ENCODE measurements around the gene TMC1. TPM values are rescaled to one million over a fixed set of nuclear protein-coding genes. Genes with fewer than 3 reads are reported as not detected.

The TMC1 gene
- total and polyA plus RNA-seq, 2 of the 8 experiments (the other 6 are each of a cell fraction or from before 2014, with no cell fraction given): 0.95 to 0.98 TPM

- Histone ChIP-seq H2AK5ac (ENCODE audit: low read depth, low read length) (no peak overlapping the region), H3K27ac (ENCODE audit: low read depth, low read length) (no peak overlapping the region), H3K23ac (ENCODE audit: insufficient read length) (no peak overlapping the region), H3K79me1 (ENCODE audit: low read depth, low read length) (no peaks in the 10 kb centered on the region), H4K8ac (ENCODE audit: extremely low read depth, insufficient read depth, low read length) (no peak overlapping the region), H2BK20ac (ENCODE audit: low read length) (no peak overlapping the region), H3K14ac (ENCODE audit: insufficient read length) (no peak overlapping the region), H3K36me3 (ENCODE audit: control insufficient read depth in 2 of 4, insufficient read depth in 4 of 4, low read length in 3 of 4) (no peaks in the 10 kb centered on the region), H4K5ac (ENCODE audit: insufficient read length, low read depth, low read length) (no peak overlapping the region), H3K9ac (replicated peaks in 1 of 4; ENCODE audit: extremely low read depth in 1 of 4, low read depth in 3 of 4, low read length in 3 of 4) (no peak overlapping the region), H3K79me2 (ENCODE audit: control insufficient read depth in 1 of 2, insufficient read depth in 2 of 2, low read length in 2 of 2) (no peaks in the 10 kb centered on the region), H2AFZ (ENCODE audit: low read length) (no peak overlapping the region), H3K4me3 (ENCODE audit: extremely low read depth in 1 of 4, insufficient read depth in 2 of 4, low read depth in 3 of 4, low read length in 4 of 4) (no peak overlapping the region), H2BK15ac (ENCODE audit: low read length) (no peak overlapping the region), H3K56ac (replicated peaks; ENCODE audit: insufficient read length, low read depth, low read length) (no peak overlapping the region), H3K4me1 (replicated peaks in 1 of 4; ENCODE audit: control insufficient read depth in 3 of 4, insufficient read depth in 4 of 4, low read length in 3 of 4) (peaks cover 0 to 2% (median 0%) of the 10 kb centered on the region in 4 experiments; a peak in 1 of 7 replicates), H2BK12ac (ENCODE audit: low read depth, low read length) (no peak overlapping the region), H3K9me3 (ENCODE audit: insufficient read depth in 2 of 2, low read depth in 1 of 2, low read length in 1 of 2) (no peaks in the 10 kb centered on the region), H2BK120ac (replicated peaks; ENCODE audit: low read depth, low read length) (no peak overlapping the region), H3K4me2 (ENCODE audit: insufficient read depth in 1 of 2, low read depth in 2 of 2, low read length in 2 of 2) (no peak overlapping the region), H2BK5ac (ENCODE audit: low read depth, low read length) (no peak overlapping the region), H3K27me3 (replicated peaks in 1 of 4; ENCODE audit: control insufficient read depth in 3 of 4, extremely low read depth in 1 of 4, insufficient read depth in 3 of 4, low read length in 3 of 4) (no peaks in the 10 kb centered on the region), H4K91ac (replicated peaks; ENCODE audit: insufficient read length, low read length) (no peak overlapping the region), H3K23me2 (ENCODE audit: low read depth, low read length) (no peaks in the 10 kb centered on the region), H3K4ac (replicated peaks; ENCODE audit: insufficient read length, low read depth, low read length) (no peak overlapping the region), H3K18ac (ENCODE audit: extremely low read depth, low read length) (no peak overlapping the region), H4K20me1 (replicated peaks in 1 of 2; ENCODE audit: control insufficient read depth in 1 of 2, insufficient read depth in 2 of 2, low read length in 2 of 2) (no peaks in the 10 kb centered on the region)
- 94% methylated on average over 3 of the region's 3 CpGs; no CpG with 5 or more reads in 1 of the 2 experiments for WGBS, 2 experiments (ENCODE audit: extremely low coverage in 1 of 2, insufficient coverage in 1 of 2, insufficient read length in 1 of 2, insufficient replicate concordance in 2 of 2, low coverage in 1 of 2, low lambda C conversion rate in 2 of 2, missing lambda C conversion rate in 1 of 2)
- ChIA-PET CTCF (ENCODE audit: partially characterized antibody) (interaction anchor here (1.1 kb wide), 1 partner anchor 420 kb away, joined by 3 read pairs; no protein-coding TSS in a partner anchor), POLR2A (ENCODE audit: partially characterized antibody) (no interaction called here)
- FAIRE-seq (no peak), DNase-seq (ENCODE audit: low read depth in 1 of 2, low spot score in 2 of 2) (no peak)
- TF ChIP-seq ZNF274 (IDR thresholded peaks at IDR 0.05; ENCODE audit: borderline replicate concordance, extremely low read depth, low read length): no peak
- no peak for TF ChIP-seq TCF12 (IDR thresholded peaks at IDR 0.05; ENCODE audit: low read depth, low read length)
- no peak for TF ChIP-seq CBX5 (IDR thresholded peaks at IDR 0.05; ENCODE audit: low read depth, low read length)
- no peak for TF ChIP-seq EGR1 (IDR thresholded peaks at IDR 0.05; ENCODE audit: borderline replicate concordance, low read depth, low read length)
- TF ChIP-seq JUN (IDR thresholded peaks at IDR 0.05; ENCODE audit: low read depth, low read length): no peak
- no peak for TF ChIP-seq FOSL1 (IDR thresholded peaks at IDR 0.05; ENCODE audit: insufficient read depth, low read depth, low read length)
- no peak for TF ChIP-seq HDAC6 (IDR thresholded peaks at IDR 0.05; ENCODE audit: low read depth, low read length)
Measured at GRCh38 chr9:72701510-72701909, 180.1 kb downstream of the TMC1 start.

Measured in H1 (cell line).